Vagina (tissue), 2 donors: Measurements from ENCODE around the gene F8. TPM values are rescaled to one million over a fixed set of nuclear protein-coding genes. Genes with fewer than 3 reads are reported as not detected.
"Not testable (repeated sequence)": the region's sequence is repeated elsewhere in the genome, so short reads cannot be mapped to it uniquely, and the experiment has no call there.

Experiments
- DNase-seq, 2 donors: peaks; one replicate each; pipeline ENCODE4 v3.0.0-alpha.2; 2017; ENCODE audit errors: extremely low spot score in 2 of 2
- H3K27ac ChIP-seq: fragments of 200-600 bp; sonication (generic); one replicate; pipeline ENCODE4 v1.5.1; 2019
- H3K27me3 ChIP-seq: fragments of 200-600 bp; sonication (generic); one replicate; pipeline ENCODE4 v1.5.1; 2019
- H3K36me3 ChIP-seq, 2 donors: fragments of 200-600 bp; sonication (generic); one replicate each; pipeline ENCODE4 v1.5.1; 2017 to 2019
- H3K4me1 ChIP-seq: fragments of 200-600 bp; sonication (generic); one replicate; pipeline ENCODE4 v1.5.1; 2019
- H3K4me3 ChIP-seq, 2 donors: fragments of 200-600 bp; sonication (generic); 1 replicate in 1 of 2; 2 replicates in 1 of 2; pipeline ENCODE4 v1.5.1; 2016 to 2019
- H3K9me3 ChIP-seq: fragments of 200-600 bp; sonication (generic); one replicate; pipeline ENCODE4 v1.5.1; 2019
- CTCF ChIP-seq, 3 experiments: fragments of 450-650 bp in 2 of 3; fragments of 200-600 bp in 1 of 3; sonication (generic) in 1 of 3; IDR thresholded peaks; one replicate each; pipeline ENCODE4 v1.5.1; 2017 to 2019; ENCODE audit warnings: antibody characterized with exemption in 3 of 3, mild to moderate bottlenecking in 2 of 3, moderate library complexity in 2 of 3
- POLR2A ChIP-seq, 2 donors: fragments of 450-650 bp; IDR thresholded peaks; one replicate each; pipeline ENCODE4 v1.6.1; 2017; ENCODE audit warnings: antibody characterized with exemption in 2 of 2, mild to moderate bottlenecking in 2 of 2, moderate library complexity in 2 of 2
- POLR2AphosphoS5 ChIP-seq, 2 donors: sonication (generic); formaldehyde crosslinking; IDR thresholded peaks; one replicate each; pipeline ENCODE4 v1.9.0; 2017; ENCODE audit warnings: antibody characterized with exemption in 2 of 2, mild to moderate bottlenecking in 2 of 2, low read depth in 1 of 2; ENCODE audit not compliant: insufficient read depth in 1 of 2
- intact Hi-C: fragments of 100-400 bp; cut with DNase I; formaldehyde crosslinking; loops from one replicate; pipeline ENCODE4 v1.15.1; 2023
- total RNA-seq: library from RNA; depleted of rRNA; stranded (reverse); fragments of >200 nt; gene quantifications from one replicate; pipeline ENCODE4 v1.2.3, GENCODE V29; 2016

F8 gene
- total RNA-seq, 1 donor from 2014 or later: 5.4 TPM

GRCh38 chrX:154828016-154828408 is 194.5 kb downstream of the F8 start:
- H3K27me3 ChIP-seq: no peaks in the 10 kb centered on the region
- no peak overlapping the region for H3K27ac ChIP-seq
- no peak for DNase-seq
- H3K4me1 ChIP-seq: no peaks in the 10 kb centered on the region
- no peaks in the 10 kb centered on the region for H3K36me3 ChIP-seq
- intact Hi-C loops: no loop called here
- no peak for TF ChIP-seq POLR2AphosphoS5 (IDR thresholded peaks at IDR 0.05; ENCODE audit: insufficient read depth in 1 of 2, low read depth in 1 of 2)
- TF ChIP-seq CTCF (IDR thresholded peaks at IDR 0.05): no peak
- no peak for TF ChIP-seq POLR2A (IDR thresholded peaks at IDR 0.05)
- H3K9me3 ChIP-seq: no peaks in the 10 kb centered on the region
- no peak overlapping the region for H3K4me3 ChIP-seq

GRCh38 chrX:154827194-154828015 is 195.1 kb downstream of the F8 start:
- H3K27ac ChIP-seq: no peak overlapping the region
- H3K4me3 ChIP-seq: no peak overlapping the region
- intact Hi-C loops: no loop called here
- TF ChIP-seq CTCF (IDR thresholded peaks at IDR 0.05): no peak
- TF ChIP-seq POLR2A (IDR thresholded peaks at IDR 0.05): no peak
- no peak for TF ChIP-seq POLR2AphosphoS5 (IDR thresholded peaks at IDR 0.05; ENCODE audit: insufficient read depth in 1 of 2, low read depth in 1 of 2)
- DNase-seq: no peak
- H3K9me3 ChIP-seq: no peaks in the 10 kb centered on the region
- no peaks in the 10 kb centered on the region for H3K27me3 ChIP-seq
- H3K36me3 ChIP-seq: no peaks in the 10 kb centered on the region
- no peaks in the 10 kb centered on the region for H3K4me1 ChIP-seq

- H3K9me3 ChIP-seq, DNase-seq, H3K27ac ChIP-seq, H3K4me1 ChIP-seq, H3K36me3 ChIP-seq, intact Hi-C loops, H3K4me3 ChIP-seq, H3K27me3 ChIP-seq: not testable (repeated sequence)
Measured at GRCh38 chrX:154825586-154825985, 196.9 kb downstream of the F8 start.

- Histone ChIP-seq H3K9me3 (no peaks in the 10 kb centered on the region), H3K4me3 (no peak overlapping the region), H3K36me3 (no peaks in the 10 kb centered on the region), H3K4me1 (no peaks in the 10 kb centered on the region), H3K27me3 (no peaks in the 10 kb centered on the region), H3K27ac (no peak overlapping the region)
- TF ChIP-seq POLR2AphosphoS5 (IDR thresholded peaks at IDR 0.05; ENCODE audit: insufficient read depth in 1 of 2, low read depth in 1 of 2) (no peak), CTCF (IDR thresholded peaks at IDR 0.05) (no peak), POLR2A (IDR thresholded peaks at IDR 0.05) (no peak)
- DNase-seq: no peak
- intact Hi-C loops: no loop called here
Measured at GRCh38 chrX:154824638-154825037, 197.9 kb downstream of the F8 start.

- H3K9me3 ChIP-seq: no peaks in the 10 kb centered on the region
- intact Hi-C loops: no loop called here
- DNase-seq: no peak
- no peak overlapping the region for H3K27ac ChIP-seq
- TF ChIP-seq POLR2AphosphoS5 (IDR thresholded peaks at IDR 0.05; ENCODE audit: insufficient read depth in 1 of 2, low read depth in 1 of 2) (no peak), CTCF (IDR thresholded peaks at IDR 0.05) (no peak), POLR2A (IDR thresholded peaks at IDR 0.05) (no peak)
- H3K36me3 ChIP-seq: no peaks in the 10 kb centered on the region
- no peak overlapping the region for H3K4me3 ChIP-seq
- H3K4me1 ChIP-seq: no peaks in the 10 kb centered on the region
- H3K27me3 ChIP-seq: no peaks in the 10 kb centered on the region
Measured at GRCh38 chrX:154822029-154822428, 200.5 kb downstream of the F8 start.
